ENCODE data around the gene BASP1.

BASP1 gene

GRCh38 chr5:17227868-17228267 lies 10.4 kb downstream of the BASP1 start:
- Histone ChIP-seq H4K12ac (ENCODE audit: low read depth, low read length) (no peak overlapping the region), H3K36me3 (ENCODE audit: control insufficient read depth in 1 of 2, insufficient read depth in 2 of 2, low read length in 2 of 2) (peaks cover 5 to 21% of the 10 kb centered on the region in 2 experiments), H2BK120ac (ENCODE audit: insufficient read depth, low read length, poor library complexity) (peak overlapping the region; percentile 53), H3K9me3 (ENCODE audit: insufficient read depth, low read depth, low read length) (no peaks in the 10 kb centered on the region), H3K18ac (ENCODE audit: low read length) (no peak overlapping the region), H3K9ac (ENCODE audit: low read length) (no peak overlapping the region), H3K27me3 (ENCODE audit: insufficient read depth, low read length) (no peaks in the 10 kb centered on the region), H2BK5ac (ENCODE audit: low read depth, low read length, poor library complexity) (no peak overlapping the region), H3K14ac (ENCODE audit: low read length) (no peak overlapping the region), H4K8ac (ENCODE audit: low read depth, low read length) (no peak overlapping the region), H2BK12ac (ENCODE audit: low read length) (no peak overlapping the region), H3K27ac (ENCODE audit: low read depth, low read length) (no peak overlapping the region), H3K4ac (ENCODE audit: low read depth, low read length) (peak overlapping the region; percentile 76), H3K4me3 (ENCODE audit: low read depth, low read length) (no peak overlapping the region), H2AFZ (ENCODE audit: insufficient read depth, low read length, poor library complexity) (no peak overlapping the region), H3K79me2 (ENCODE audit: control insufficient read depth, insufficient read depth, low read length, poor library complexity) (peaks cover 22% of the 10 kb centered on the region), H3K79me1 (ENCODE audit: low read length) (peaks cover 5% of the 10 kb centered on the region), H3K23ac (ENCODE audit: low read length) (no peak overlapping the region), H3K4me2 (ENCODE audit: low read length) (no peak overlapping the region), H2AK5ac (ENCODE audit: low read length) (no peak overlapping the region), H3K4me1 (ENCODE audit: control insufficient read depth in 1 of 2, insufficient read depth in 2 of 2, low read length in 2 of 2) (peaks cover 13 to 22% of the 10 kb centered on the region in 2 experiments), H4K91ac (ENCODE audit: low read depth, low read length) (no peak overlapping the region)
- no peak for DNase-seq
- no CpG with 5 or more reads among the region's 1 CpG for WGBS (ENCODE audit: extremely low coverage, insufficient coverage, insufficient read length)

- no peak overlapping the region for H2BK5ac ChIP-seq (ENCODE audit: low read depth, low read length, poor library complexity)
- no peak overlapping the region for H2AFZ ChIP-seq (ENCODE audit: insufficient read depth, low read length, poor library complexity)
- no peak overlapping the region for H2AK5ac ChIP-seq (ENCODE audit: low read length)
- peaks cover 13 to 20% of the 10 kb centered on the region in 2 experiments for H3K4me1 ChIP-seq (ENCODE audit: control insufficient read depth in 1 of 2, insufficient read depth in 2 of 2, low read length in 2 of 2)
- peak overlapping the region; percentile 75 for H3K4ac ChIP-seq (ENCODE audit: low read depth, low read length)
- DNase-seq = peak in 1 of 2 donors; percentile 43
- H4K91ac ChIP-seq (ENCODE audit: low read depth, low read length) = no peak overlapping the region
- H3K9me3 ChIP-seq (ENCODE audit: insufficient read depth, low read depth, low read length) = no peaks in the 10 kb centered on the region
- H3K9ac ChIP-seq (ENCODE audit: low read length) = no peak overlapping the region
- no CpG with 5 or more reads among the region's 3 CpGs for WGBS (ENCODE audit: extremely low coverage, insufficient coverage, insufficient read length)
- H3K79me1 ChIP-seq (ENCODE audit: low read length) = peaks cover 4% of the 10 kb centered on the region
- no peak overlapping the region for H4K12ac ChIP-seq (ENCODE audit: low read depth, low read length)
- H3K79me2 ChIP-seq (ENCODE audit: control insufficient read depth, insufficient read depth, low read length, poor library complexity) = peaks cover 20% of the 10 kb centered on the region
- H2BK12ac ChIP-seq (ENCODE audit: low read length) = no peak overlapping the region
- no peak overlapping the region for H3K4me3 ChIP-seq (ENCODE audit: low read depth, low read length)
- no peak overlapping the region for H3K27ac ChIP-seq (ENCODE audit: low read depth, low read length)
- H4K8ac ChIP-seq (ENCODE audit: low read depth, low read length) = no peak overlapping the region
- no peak overlapping the region for H3K23ac ChIP-seq (ENCODE audit: low read length)
- H3K4me2 ChIP-seq (ENCODE audit: low read length) = no peak overlapping the region
- H3K27me3 ChIP-seq (ENCODE audit: insufficient read depth, low read length) = no peaks in the 10 kb centered on the region
- H2BK120ac ChIP-seq (ENCODE audit: insufficient read depth, low read length, poor library complexity) = no peak overlapping the region
- no peak overlapping the region for H3K14ac ChIP-seq (ENCODE audit: low read length)
- peaks cover 5 to 22% of the 10 kb centered on the region in 2 experiments for H3K36me3 ChIP-seq (ENCODE audit: control insufficient read depth in 1 of 2, insufficient read depth in 2 of 2, low read length in 2 of 2)
- no peak overlapping the region for H3K18ac ChIP-seq (ENCODE audit: low read length)
Observed at GRCh38 chr5:17228821-17229291, 11.4 kb downstream of the BASP1 start.

DNA sequence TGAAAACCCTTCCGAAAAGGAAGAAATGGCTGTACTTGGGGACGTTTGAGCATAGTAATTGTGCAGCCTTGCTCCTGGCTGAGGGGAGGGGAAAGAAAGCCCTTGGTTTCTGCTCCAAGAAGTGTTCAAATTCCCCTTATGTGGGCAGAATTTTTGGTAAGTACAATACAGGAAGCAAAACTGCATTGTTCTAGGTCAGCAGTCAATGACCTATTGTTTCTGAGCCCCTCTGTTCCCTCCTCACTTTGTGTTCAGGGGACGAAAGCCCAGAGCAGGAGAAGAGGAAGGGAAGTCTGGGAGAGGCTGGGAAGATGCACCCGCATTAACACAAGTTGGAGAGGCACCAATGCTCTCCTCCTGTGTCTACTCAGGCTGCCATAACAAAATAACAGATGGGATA lies 11.9 kb downstream of the BASP1 start:
- Histone ChIP-seq H2BK12ac (ENCODE audit: low read length) (no peak overlapping the region), H3K14ac (ENCODE audit: low read length) (no peak overlapping the region), H4K91ac (ENCODE audit: low read depth, low read length) (no peak overlapping the region), H2AK5ac (ENCODE audit: low read length) (no peak overlapping the region), H3K27me3 (ENCODE audit: insufficient read depth, low read length) (no peaks in the 10 kb centered on the region), H3K9me3 (ENCODE audit: insufficient read depth, low read depth, low read length) (no peaks in the 10 kb centered on the region), H3K18ac (ENCODE audit: low read length) (no peak overlapping the region), H3K23ac (ENCODE audit: low read length) (no peak overlapping the region), H3K4me2 (ENCODE audit: low read length) (no peak overlapping the region), H3K4ac (ENCODE audit: low read depth, low read length) (peak overlapping the region; percentile 83), H3K27ac (ENCODE audit: low read depth, low read length) (no peak overlapping the region), H2BK120ac (ENCODE audit: insufficient read depth, low read length, poor library complexity) (no peak overlapping the region), H4K8ac (ENCODE audit: low read depth, low read length) (no peak overlapping the region), H3K79me2 (ENCODE audit: control insufficient read depth, insufficient read depth, low read length, poor library complexity) (peaks cover 21% of the 10 kb centered on the region), H3K79me1 (ENCODE audit: low read length) (peaks cover 4% of the 10 kb centered on the region), H3K4me1 (ENCODE audit: control insufficient read depth in 1 of 2, insufficient read depth in 2 of 2, low read length in 2 of 2) (peaks cover 13 to 20% of the 10 kb centered on the region in 2 experiments), H3K4me3 (ENCODE audit: low read depth, low read length) (no peak overlapping the region), H2BK5ac (ENCODE audit: low read depth, low read length, poor library complexity) (no peak overlapping the region), H2AFZ (ENCODE audit: insufficient read depth, low read length, poor library complexity) (no peak overlapping the region), H4K12ac (ENCODE audit: low read depth, low read length) (no peak overlapping the region), H3K36me3 (ENCODE audit: control insufficient read depth in 1 of 2, insufficient read depth in 2 of 2, low read length in 2 of 2) (peaks cover 5 to 23% of the 10 kb centered on the region in 2 experiments), H3K9ac (ENCODE audit: low read length) (no peak overlapping the region)
- no peak for DNase-seq
- WGBS (ENCODE audit: extremely low coverage, insufficient coverage, insufficient read length) = no CpG with 5 or more reads among the region's 4 CpGs

DNA sequence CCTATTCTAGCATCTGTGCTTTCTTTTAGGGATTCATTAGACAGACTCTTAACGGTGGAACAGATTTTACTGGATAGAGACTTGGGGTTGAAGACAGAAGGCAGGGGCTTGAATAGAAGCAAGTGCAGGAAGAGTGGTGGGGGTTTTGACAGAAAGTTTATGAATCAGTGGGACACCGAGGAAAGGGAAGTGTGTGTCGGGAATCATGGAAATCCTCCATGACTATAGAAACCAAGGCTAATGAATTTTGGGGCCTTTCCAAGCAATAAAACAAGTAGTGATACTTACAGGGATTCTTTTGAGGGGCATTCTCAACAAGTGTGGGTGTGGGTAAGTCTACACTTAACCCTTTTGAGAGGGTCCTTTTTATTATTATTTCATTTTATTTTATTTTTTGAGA lies 12.8 kb downstream of the BASP1 start:
- Histone ChIP-seq H3K4me3 (ENCODE audit: low read depth, low read length) (no peak overlapping the region), H3K4ac (ENCODE audit: low read depth, low read length) (peak overlapping the region; percentile 19), H2AFZ (ENCODE audit: insufficient read depth, low read length, poor library complexity) (no peak overlapping the region), H3K4me1 (ENCODE audit: control insufficient read depth in 1 of 2, insufficient read depth in 2 of 2, low read length in 2 of 2) (peaks cover 9 to 15% of the 10 kb centered on the region in 2 experiments), H2BK5ac (ENCODE audit: low read depth, low read length, poor library complexity) (no peak overlapping the region), H3K79me1 (ENCODE audit: low read length) (peaks cover 3% of the 10 kb centered on the region), H3K27ac (ENCODE audit: low read depth, low read length) (no peak overlapping the region), H2BK120ac (ENCODE audit: insufficient read depth, low read length, poor library complexity) (no peak overlapping the region), H2BK12ac (ENCODE audit: low read length) (no peak overlapping the region), H3K14ac (ENCODE audit: low read length) (no peak overlapping the region), H3K9ac (ENCODE audit: low read length) (no peak overlapping the region), H4K12ac (ENCODE audit: low read depth, low read length) (no peak overlapping the region), H3K9me3 (ENCODE audit: insufficient read depth, low read depth, low read length) (no peaks in the 10 kb centered on the region), H3K23ac (ENCODE audit: low read length) (no peak overlapping the region), H3K79me2 (ENCODE audit: control insufficient read depth, insufficient read depth, low read length, poor library complexity) (peaks cover 18% of the 10 kb centered on the region), H3K27me3 (ENCODE audit: insufficient read depth, low read length) (no peaks in the 10 kb centered on the region), H3K36me3 (ENCODE audit: control insufficient read depth in 1 of 2, insufficient read depth in 2 of 2, low read length in 2 of 2) (peaks cover 5 to 23% of the 10 kb centered on the region in 2 experiments), H3K18ac (ENCODE audit: low read length) (no peak overlapping the region), H4K8ac (ENCODE audit: low read depth, low read length) (no peak overlapping the region), H2AK5ac (ENCODE audit: low read length) (no peak overlapping the region), H4K91ac (ENCODE audit: low read depth, low read length) (no peak overlapping the region), H3K4me2 (ENCODE audit: low read length) (no peak overlapping the region)
- no CpG with 5 or more reads among the region's 3 CpGs for WGBS (ENCODE audit: extremely low coverage, insufficient coverage, insufficient read length)
- DNase-seq = no peak
